Naive thymus-derived CD4-positive, alpha-beta T cell (primary cell): ENCODE results near the gene SPATA9. TPM values are rescaled to one million over a fixed set of nuclear protein-coding genes. Genes with fewer than 3 reads are reported as not detected.

Experiments
- ATAC-seq: fragments of 150-1000 bp; cut with Tn5 transposase; 2 replicates; pipeline ENCODE4 v1.10.0; 2021; ENCODE audit warnings: mild to moderate bottlenecking, moderate library complexity
- CTCF ChIA-PET: fragments of 350-600 bp; sonication (Branson Sonifier 250); formaldehyde crosslinking; loops from one replicate; lab custom pipeline; 2021; ENCODE audit warnings: antibody characterized with exemption; lab: Charles Lee
- POLR2A ChIA-PET: fragments of 350-600 bp; sonication (Branson Sonifier 250); formaldehyde crosslinking; loops from one replicate; lab custom pipeline; 2021; ENCODE audit warnings: antibody characterized with exemption, inconsistent platforms; lab: Charles Lee
- DNase-seq, 9 donors: peaks; one replicate each; pipeline versions ENCODE4 v3.0.0 to v3.0.0-alpha.2; 2020 to 2022; ENCODE audit warnings: mixed read lengths in 1 of 9
- H3K27ac ChIP-seq: one replicate; pipeline ENCODE4 v1.7.0; 2013; ENCODE audit warnings: mild to moderate bottlenecking, low read depth, low read length, moderate library complexity
- H3K27me3 ChIP-seq, 2 donors: one replicate each; pipeline ENCODE4 v1.7.0; 2013; ENCODE audit warnings: low read length in 2 of 2, mild to moderate bottlenecking in 2 of 2, moderate library complexity in 2 of 2; ENCODE audit not compliant: control insufficient read depth in 2 of 2, insufficient read depth in 2 of 2
- H3K36me3 ChIP-seq, 3 experiments: 1 replicate in 2 of 3; 2 replicates in 1 of 3; pipeline ENCODE4 v1.7.0; 2013; ENCODE audit warnings: low read length in 3 of 3, mild to moderate bottlenecking in 3 of 3, moderate library complexity in 1 of 3; ENCODE audit not compliant: insufficient read depth in 3 of 3, control insufficient read depth in 2 of 3
- H3K4me1 ChIP-seq, 2 donors: one replicate each; pipeline ENCODE4 v1.7.0; 2013; ENCODE audit warnings: low read length in 2 of 2, mild to moderate bottlenecking in 2 of 2, moderate library complexity in 1 of 2; ENCODE audit not compliant: control insufficient read depth in 2 of 2, insufficient read depth in 2 of 2
- H3K4me3 ChIP-seq: 2 replicates; pipeline ENCODE4 v1.7.0; 2013; ENCODE audit warnings: mild to moderate bottlenecking, low read length
- H3K9me3 ChIP-seq, 3 experiments: 1 replicate in 2 of 3; 2 replicates in 1 of 3; pipeline ENCODE4 v1.7.0; 2013; ENCODE audit warnings: low read length in 3 of 3; ENCODE audit not compliant: control insufficient read depth in 2 of 3
- H3K27ac Mint-ChIP-seq, 9 donors: one replicate each; pipeline ENCODE4 v1.8.0; 2020 to 2022; ENCODE audit warnings: mixed read lengths in 9 of 9, mild to moderate bottlenecking in 8 of 9, moderate library complexity in 5 of 9, inconsistent platforms in 2 of 9
- H3K27me3 Mint-ChIP-seq, 5 donors: one replicate each; pipeline ENCODE4 v1.8.0; 2021 to 2022; ENCODE audit warnings: mixed read lengths in 5 of 5, mild to moderate bottlenecking in 1 of 5
- H3K36me3 Mint-ChIP-seq, 5 donors: one replicate each; pipeline ENCODE4 v1.8.0; 2020 to 2022; ENCODE audit warnings: mixed read lengths in 5 of 5, mild to moderate bottlenecking in 3 of 5, inconsistent platforms in 1 of 5
- H3K4me1 Mint-ChIP-seq, 7 donors: one replicate each; pipeline ENCODE4 v1.8.0; 2020 to 2022; ENCODE audit warnings: mixed read lengths in 7 of 7, mild to moderate bottlenecking in 3 of 7, inconsistent platforms in 1 of 7
- H3K4me3 Mint-ChIP-seq, 10 donors: one replicate each; pipeline ENCODE4 v1.8.0; 2020 to 2022; ENCODE audit warnings: mild to moderate bottlenecking in 10 of 10, mixed read lengths in 10 of 10, moderate library complexity in 6 of 10, inconsistent platforms in 2 of 10
- H3K9me3 Mint-ChIP-seq, 11 donors: one replicate each; pipeline ENCODE4 v1.8.0; 2020 to 2022; ENCODE audit warnings: mixed read lengths in 11 of 11, mild to moderate bottlenecking in 4 of 11, inconsistent platforms in 1 of 11, moderate library complexity in 1 of 11
- intact Hi-C, 2 donors: fragments of 100-400 bp; cut with micrococcal nuclease; formaldehyde crosslinking; loops; one replicate each; pipeline ENCODE4 v1.15.1; 2023
- polyA plus RNA-seq, 2 donors: library from polyadenylated mRNA; unstranded; fragments of 300-500 nt; fragmentation: Illumina TruSeq; gene quantifications; one replicate each; pipeline ENCODE4 v1.2.3, GENCODE V29; 2021
- total RNA-seq, 6 experiments: library from RNA in 5 of 6; stranded (reverse) in 5 of 6; gene quantifications; 1 replicate in 5 of 6; 2 replicates in 1 of 6; pipeline ENCODE4 v1.2.3 and lab custom pipeline; 2021 to 2026

Gene SPATA9
- total and polyA plus RNA-seq, 7 experiments from 2014 or later: 0.66 TPM; not detected in 6

DNA sequence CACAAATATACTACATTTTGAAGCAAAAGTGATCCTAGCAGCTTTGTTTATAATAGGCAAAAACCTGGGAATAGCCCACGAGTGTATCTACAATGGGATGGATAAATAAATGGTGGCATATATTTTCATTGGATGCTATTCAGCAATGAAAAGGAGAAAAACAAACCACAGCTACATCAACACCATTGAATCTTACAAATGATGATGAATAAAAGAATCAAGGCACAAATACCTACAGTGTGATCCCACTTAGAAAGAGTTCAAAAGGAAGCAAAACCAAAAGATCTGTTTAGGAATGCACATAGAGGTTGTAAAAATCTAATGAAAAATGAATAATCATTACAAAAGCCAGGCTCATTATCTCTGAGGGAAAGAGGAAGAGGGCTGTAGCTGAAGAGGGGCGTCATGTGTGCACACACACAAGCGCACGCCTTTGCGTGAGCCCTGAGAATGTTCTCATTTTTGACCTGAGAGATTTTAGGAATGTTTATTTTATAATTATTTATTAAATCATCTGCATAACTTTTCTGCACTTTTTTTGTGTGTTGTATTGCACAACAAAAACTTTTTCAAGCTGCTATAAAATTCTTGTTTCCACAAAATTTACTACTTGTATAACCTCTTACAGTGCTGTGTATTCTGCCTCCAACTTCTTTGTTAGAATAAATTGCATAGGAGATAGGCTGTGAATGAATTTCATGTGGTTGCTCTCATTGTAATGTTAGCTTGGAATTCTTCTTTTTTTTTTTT, 42.5 kb upstream of the SPATA9 start:
- Mint-ChIP-seq H3K27me3 (peaks cover 0 to 52% (median 0%) of the 10 kb centered on the region in 5 donors), H3K9me3 (no peaks in the 10 kb centered on the region), H3K27ac (no peak overlapping the region), H3K4me1 (peaks cover 23 to 73% (median 51%) of the 10 kb centered on the region in 7 donors), H3K4me3 (no peak overlapping the region), H3K36me3 (no peaks in the 10 kb centered on the region)
- H3K4me1 ChIP-seq: peaks cover 0 to 20% of the 10 kb centered on the region in 2 donors
- no peak overlapping the region for H3K27ac ChIP-seq
- intact Hi-C loops: loop anchor here in 1 of 2 donors (5.0 kb wide), 1 partner anchor 78 kb away; the partner anchor contains the start of gene RFESD
- DNase-seq: no peak
- ChIA-PET POLR2A (no interaction called here), CTCF (interaction anchor here (0.6 to 1.5 kb wide), 4 partner anchors 53 to 781 kb away, joined by 3 read pairs; no protein-coding TSS in a partner anchor)
- no peaks in the 10 kb centered on the region for H3K27me3 ChIP-seq
- no peak overlapping the region for H3K4me3 ChIP-seq
- H3K9me3 ChIP-seq: no peaks in the 10 kb centered on the region
- ATAC-seq: no peak
- no peaks in the 10 kb centered on the region for H3K36me3 ChIP-seq

DNA sequence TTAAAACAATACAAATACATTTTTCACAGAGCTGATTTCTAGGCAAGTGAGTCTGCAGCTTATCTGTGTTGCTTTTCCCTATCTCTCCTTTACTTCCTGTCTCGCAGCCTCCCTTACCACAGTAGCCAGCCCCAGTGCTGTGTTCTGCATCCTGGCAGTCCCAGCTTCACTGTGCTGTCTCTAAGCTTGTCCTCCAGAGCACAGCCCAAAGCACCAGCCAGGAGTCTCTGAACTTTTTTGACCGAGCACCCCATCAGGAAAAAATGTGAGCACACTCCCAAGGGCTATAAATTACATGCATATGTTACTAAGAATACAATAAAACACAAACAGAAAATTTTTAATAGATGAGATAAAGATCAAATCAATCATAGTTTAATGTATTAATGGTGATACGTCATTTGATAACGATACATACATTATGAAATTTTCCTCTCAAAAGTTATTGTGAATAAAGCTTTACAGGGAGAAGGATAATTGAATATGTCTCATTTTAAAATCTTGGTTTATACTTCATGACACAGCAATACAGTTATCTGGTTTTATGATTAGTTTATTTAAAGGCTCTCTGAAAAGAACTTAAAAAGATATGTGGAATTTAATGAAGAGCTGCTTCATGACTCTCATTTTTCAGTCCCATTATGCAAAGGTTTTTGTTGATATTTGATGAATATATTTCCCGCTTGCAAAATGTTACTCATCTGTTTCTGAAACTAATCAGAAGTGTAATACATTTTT, 41.0 kb upstream of the SPATA9 start:
- Mint-ChIP-seq H3K9me3 (no peaks in the 10 kb centered on the region), H3K4me1 (peaks cover 17 to 59% (median 40%) of the 10 kb centered on the region in 7 donors), H3K27me3 (peaks cover 0 to 47% (median 0%) of the 10 kb centered on the region in 5 donors), H3K4me3 (no peak overlapping the region), H3K27ac (peak overlapping the region in 1 of 9 donors; percentile 37), H3K36me3 (no peaks in the 10 kb centered on the region)
- intact Hi-C loops: no loop called here
- H3K36me3 ChIP-seq: no peaks in the 10 kb centered on the region
- no peak for ATAC-seq
- H3K4me3 ChIP-seq: no peak overlapping the region
- DNase-seq: no peak
- peaks cover under 1 to 18% of the 10 kb centered on the region in 2 donors for H3K4me1 ChIP-seq
- H3K27me3 ChIP-seq: no peaks in the 10 kb centered on the region
- CTCF ChIA-PET: interaction anchor here (1.5 kb wide), 1 partner anchor 58 kb away, joined by 3 read pairs; no protein-coding TSS in a partner anchor
- no peak overlapping the region for H3K27ac ChIP-seq
- POLR2A ChIA-PET: interaction anchor here (0.6 to 0.9 kb wide), 2 partner anchors 11 kb away, joined by 3 read pairs; no protein-coding TSS in a partner anchor
- no peaks in the 10 kb centered on the region for H3K9me3 ChIP-seq

DNA sequence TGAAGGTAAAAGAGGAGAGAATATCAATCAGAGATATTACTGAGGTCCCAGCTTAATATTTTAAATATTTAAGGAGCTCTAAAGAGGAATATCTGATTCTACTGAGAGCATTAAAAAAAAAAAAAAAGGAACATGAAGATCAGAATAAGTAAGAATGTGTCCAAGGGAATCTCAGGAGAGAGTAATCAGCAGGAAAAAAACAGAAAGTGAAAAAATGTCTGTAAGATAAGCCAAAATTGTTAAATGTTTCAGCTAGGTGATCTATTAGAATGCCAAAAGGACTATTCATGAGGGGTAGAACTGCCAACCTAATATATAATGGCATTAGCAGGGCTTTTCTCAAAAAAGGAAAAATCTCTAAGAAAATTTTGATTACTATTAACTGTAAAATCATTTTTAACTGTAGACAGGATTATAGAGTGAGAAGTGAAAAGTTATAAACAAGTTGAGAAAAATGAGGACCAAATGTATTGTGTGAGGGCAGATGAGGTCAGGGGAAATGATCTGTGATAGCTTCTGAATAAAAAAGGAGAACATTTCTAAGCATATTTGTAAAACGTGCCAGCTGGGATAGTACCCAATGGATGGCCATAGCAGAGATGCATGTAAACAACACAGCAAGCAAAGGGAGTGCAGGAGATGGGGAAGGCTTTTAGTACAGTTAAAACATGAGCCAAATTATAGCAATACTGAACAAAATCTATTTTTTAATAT, 38.9 kb upstream of the SPATA9 start:
- DNase-seq (no peak), ATAC-seq (no peak)
- Mint-ChIP-seq H3K27me3 (peaks cover 0 to 35% (median 0%) of the 10 kb centered on the region in 5 donors), H3K9me3 (no peaks in the 10 kb centered on the region), H3K36me3 (no peaks in the 10 kb centered on the region), H3K4me3 (no peak overlapping the region), H3K27ac (peak overlapping the region in 1 of 9 donors; percentile 16), H3K4me1 (peaks cover 8 to 38% (median 20%) of the 10 kb centered on the region in 7 donors)
- CTCF ChIA-PET: no interaction called here
- Histone ChIP-seq H3K27me3 (no peaks in the 10 kb centered on the region), H3K9me3 (no peaks in the 10 kb centered on the region), H3K27ac (no peak overlapping the region), H3K36me3 (no peaks in the 10 kb centered on the region), H3K4me3 (no peak overlapping the region), H3K4me1 (peaks cover 9 to 22% of the 10 kb centered on the region in 2 donors)
- POLR2A ChIA-PET: no interaction called here
- intact Hi-C loops: no loop called here

GRCh38 chr5:95720094-95720786, 37.4 kb upstream of the SPATA9 start:
- no peak overlapping the region for H3K4me3 ChIP-seq
- Mint-ChIP-seq H3K27me3 (peaks cover 0 to 35% (median 0%) of the 10 kb centered on the region in 5 donors), H3K9me3 (no peaks in the 10 kb centered on the region), H3K4me3 (no peak overlapping the region), H3K27ac (peak overlapping the region in 1 of 9 donors; percentile 30), H3K36me3 (no peaks in the 10 kb centered on the region), H3K4me1 (peaks cover 6 to 28% (median 21%) of the 10 kb centered on the region in 7 donors)
- H3K4me1 ChIP-seq: peaks cover 9 to 22% of the 10 kb centered on the region in 2 donors
- intact Hi-C loops: no loop called here
- no peak overlapping the region for H3K27ac ChIP-seq
- H3K9me3 ChIP-seq: no peaks in the 10 kb centered on the region
- ATAC-seq: no peak
- no peak for DNase-seq
- no peaks in the 10 kb centered on the region for H3K27me3 ChIP-seq
- no peaks in the 10 kb centered on the region for H3K36me3 ChIP-seq
- POLR2A ChIA-PET: interaction anchor here (0.9 kb wide), 1 partner anchor 98 kb away, joined by 4 read pairs; no protein-coding TSS in a partner anchor
- CTCF ChIA-PET: no interaction called here

DNA sequence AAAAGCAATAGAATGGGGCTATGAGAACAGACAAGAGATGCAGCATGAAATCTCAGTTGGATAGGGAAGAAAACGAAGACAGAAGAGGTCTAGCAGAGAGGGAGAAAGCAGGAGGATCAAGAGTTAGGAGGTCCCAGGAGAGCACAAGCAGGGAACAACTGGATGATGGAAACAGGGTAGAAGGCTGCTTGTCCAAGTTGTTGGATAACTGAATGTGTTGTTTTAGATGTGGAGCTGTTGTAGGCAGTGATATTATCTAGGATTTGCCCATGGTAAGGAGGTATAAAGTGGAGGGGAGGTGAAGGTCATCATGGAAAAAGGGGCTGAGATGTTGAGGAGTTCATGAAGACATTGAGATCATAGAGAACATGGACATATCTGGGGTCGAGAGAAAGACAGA, 35.9 kb upstream of the SPATA9 start:
- H3K27ac Mint-ChIP-seq: no peak overlapping the region

More for the DNA sequence above, 35.9 kb upstream of the SPATA9 start:
- peaks cover 0 to 31% (median 0%) of the 10 kb centered on the region in 5 donors for H3K27me3 Mint-ChIP-seq
- Histone ChIP-seq H3K9me3 (no peaks in the 10 kb centered on the region), H3K36me3 (no peaks in the 10 kb centered on the region), H3K27me3 (no peaks in the 10 kb centered on the region), H3K27ac (no peak overlapping the region), H3K4me3 (no peak overlapping the region), H3K4me1 (peaks cover 9 to 22% of the 10 kb centered on the region in 2 donors)
- no peak for DNase-seq
- CTCF ChIA-PET: no interaction called here
- no peak overlapping the region for H3K4me3 Mint-ChIP-seq
- no peaks in the 10 kb centered on the region for H3K9me3 Mint-ChIP-seq
- POLR2A ChIA-PET: no interaction called here
- H3K36me3 Mint-ChIP-seq: peaks cover 0 to 4% (median 0%) of the 10 kb centered on the region in 5 donors
- intact Hi-C loops: loop anchor here (1.0 to 5.0 kb wide), 4 partner anchors 44 to 163 kb away; partner anchors contain the start of gene ARSK (in 1 of the 2)
- no peak for ATAC-seq
- H3K4me1 Mint-ChIP-seq: peaks cover 9 to 32% (median 20%) of the 10 kb centered on the region in 7 donors
